Vagina (tissue), 2 donors: ENCODE measurements around the gene ESRP2.

Source experiments
- CTCF ChIP-seq, 3 experiments: fragments of 450-650 bp in 2 of 3; fragments of 200-600 bp in 1 of 3; sonication (generic) in 1 of 3; IDR thresholded peaks; one replicate each; pipeline ENCODE4 v1.5.1; 2017 to 2019; ENCODE audit warnings: antibody characterized with exemption in 3 of 3, mild to moderate bottlenecking in 2 of 3, moderate library complexity in 2 of 3
- POLR2A ChIP-seq, 2 donors: fragments of 450-650 bp; IDR thresholded peaks; one replicate each; pipeline ENCODE4 v1.6.1; 2017; ENCODE audit warnings: antibody characterized with exemption in 2 of 2, mild to moderate bottlenecking in 2 of 2, moderate library complexity in 2 of 2

GRCh38 chr16:68232335-68232734 is 3.6 kb downstream of the ESRP2 start:
- TF ChIP-seq POLR2A (IDR thresholded peaks at IDR 0.05): no peak
- TF ChIP-seq CTCF (IDR thresholded peaks at IDR 0.05): no peak
